HG03060 (cell line): ENCODE data around the gene PIK3CB.
A peak's percentile ranks its signal among the peaks of the same experiment; 100 is the strongest.
"Not testable (repeated sequence)": the region's sequence is repeated elsewhere in the genome, so short reads cannot be mapped to it uniquely, and the experiment has no call there.

Experiments
- ATAC-seq: cut with Tn5 transposase; IDR thresholded peaks from one replicate; pipeline ENCODE4 v1.9.1; 2021; ENCODE audit warnings: low read depth, moderate number of reproducible peaks; ENCODE audit not compliant: unreplicated experiment

Gene PIK3CB

GRCh38 chr3:138688871-138689299, 145.8 kb downstream of the PIK3CB start:
- ATAC-seq: no peak

- ATAC-seq: peak; percentile 23
These were observed 147.5 kb downstream of the PIK3CB start for GRCh38 chr3:138687236-138687635.

GRCh38 chr3:138686771-138687221, 147.9 kb downstream of the PIK3CB start:
- peak; percentile 87 for ATAC-seq

- no peak for ATAC-seq
These were observed 150.3 kb downstream of the PIK3CB start for GRCh38 chr3:138684396-138684795.

GRCh38 chr3:138682648-138683047, 152.1 kb downstream of the PIK3CB start:
- ATAC-seq: no peak

GRCh38 chr3:138681463-138682220, 153.1 kb downstream of the PIK3CB start:
- no peak for ATAC-seq

- ATAC-seq: not testable (repeated sequence)
These were observed 153.8 kb downstream of the PIK3CB start for GRCh38 chr3:138680974-138681373.

GRCh38 chr3:138678874-138679392, 155.8 kb downstream of the PIK3CB start:
- ATAC-seq: no peak

- ATAC-seq: no peak
These were observed 156.6 kb downstream of the PIK3CB start for GRCh38 chr3:138678086-138678485.

GRCh38 chr3:138675393-138675792, 159.3 kb downstream of the PIK3CB start:
- no peak for ATAC-seq

- ATAC-seq: no peak
These were observed 160.8 kb downstream of the PIK3CB start for GRCh38 chr3:138673641-138674530.

GRCh38 chr3:138670407-138670806, 164.3 kb downstream of the PIK3CB start:
- ATAC-seq: no peak

GRCh38 chr3:138668107-138668506, 166.6 kb downstream of the PIK3CB start:
- ATAC-seq: no peak

GRCh38 chr3:138657508-138657907, 177.2 kb downstream of the PIK3CB start:
- ATAC-seq: no peak

- no peak for ATAC-seq
These were observed 181.2 kb downstream of the PIK3CB start for GRCh38 chr3:138653567-138653966.

GRCh38 chr3:138649134-138649533, 185.6 kb downstream of the PIK3CB start:
- no peak for ATAC-seq

- no peak for ATAC-seq
These were observed 188.2 kb downstream of the PIK3CB start for GRCh38 chr3:138646513-138646912.

GRCh38 chr3:138646008-138646407, 188.7 kb downstream of the PIK3CB start:
- ATAC-seq: no peak

- no peak for ATAC-seq
These were observed 191.8 kb downstream of the PIK3CB start for GRCh38 chr3:138642927-138643253.

GRCh38 chr3:138642226-138642926, 192.4 kb downstream of the PIK3CB start:
- no peak for ATAC-seq

GRCh38 chr3:138640537-138640936, 194.2 kb downstream of the PIK3CB start:
- no peak for ATAC-seq
